H1 (cell line): ENCODE data around the gene UBTD2. TPM values are rescaled to one million over a fixed set of nuclear protein-coding genes. Genes with fewer than 3 reads are reported as not detected.

Experiments
- CTCF ChIA-PET: fragments of 300-600 bp; sonication (Branson Sonifier 250); formaldehyde crosslinking; loops from one replicate; lab custom pipeline; 2021; ENCODE audit not compliant: partially characterized antibody; lab: Charles Lee
- POLR2A ChIA-PET: fragments of 300-600 bp; sonication (Branson Sonifier 250); formaldehyde crosslinking; loops from one replicate; lab custom pipeline; 2021; ENCODE audit warnings: inconsistent platforms; ENCODE audit not compliant: partially characterized antibody; lab: Charles Lee
- DNase-seq, 2 experiments: peaks; one replicate each; pipeline versions ENCODE4 v3.0.0 to v3.0.0-alpha.2; 2010 to 2022; ENCODE audit warnings: low spot score in 2 of 2, low read depth in 1 of 2, mixed read lengths in 1 of 2
- FAIRE-seq: peaks from 2 replicates; lab custom pipeline; 2011; peaks lifted over from hg19 to GRCh38; lab: Jason Lieb, UNC
- H2AFZ ChIP-seq: 2 replicates; pipeline ENCODE4 v1.8.1; 2012; ENCODE audit warnings: low read length, inconsistent platforms
- H2AK5ac ChIP-seq: 2 replicates; pipeline ENCODE4 v1.6.1; 2013; ENCODE audit warnings: low read depth, low read length
- H2BK120ac ChIP-seq: replicated peaks from 2 replicates; pipeline ENCODE3; 2013; ENCODE audit warnings: low read depth, low read length, inconsistent platforms
- H2BK12ac ChIP-seq: 2 replicates; pipeline ENCODE4 v1.6.1; 2013; ENCODE audit warnings: low read depth, low read length
- H2BK15ac ChIP-seq: 2 replicates; pipeline ENCODE4 v1.6.1; 2013; ENCODE audit warnings: low read length
- H2BK20ac ChIP-seq: 2 replicates; pipeline ENCODE4 v1.6.1; 2013; ENCODE audit warnings: low read length
- H2BK5ac ChIP-seq: 2 replicates; pipeline ENCODE4 v1.6.1; 2013; ENCODE audit warnings: low read depth, low read length
- H3K14ac ChIP-seq: 2 replicates; pipeline ENCODE4 v1.6.1; 2013; ENCODE audit warnings: inconsistent platforms; ENCODE audit not compliant: insufficient read length
- H3K18ac ChIP-seq: 2 replicates; pipeline ENCODE4 v1.6.1; 2013; ENCODE audit warnings: low read length; ENCODE audit errors: extremely low read depth
- H3K23ac ChIP-seq: 2 replicates; pipeline ENCODE4 v1.6.1; 2013; ENCODE audit warnings: inconsistent platforms; ENCODE audit not compliant: insufficient read length
- H3K23me2 ChIP-seq: 2 replicates; pipeline ENCODE4 v1.6.1; 2013; ENCODE audit warnings: low read depth, low read length
- H3K27ac ChIP-seq: 2 replicates; pipeline ENCODE4 v1.6.1; 2011; ENCODE audit warnings: low read depth, low read length, inconsistent platforms
- H3K27me3 ChIP-seq, 4 experiments: replicated peaks in 1 of 4; 1 replicate in 1 of 4; 2 replicates in 3 of 4; pipeline versions ENCODE4 v1.6.1 to v1.8.1; 2011 to 2013; ENCODE audit warnings: low read length in 3 of 4, mild to moderate bottlenecking in 3 of 4, inconsistent platforms in 2 of 4, mixed read lengths in 2 of 4, moderate library complexity in 1 of 4; ENCODE audit not compliant: control insufficient read depth in 3 of 4, insufficient read depth in 3 of 4; ENCODE audit errors: extremely low read depth in 1 of 4
- H3K36me3 ChIP-seq, 4 experiments: 2 replicates each; pipeline versions ENCODE4 v1.6.1 to v1.8.1; 2011 to 2013; ENCODE audit warnings: mild to moderate bottlenecking in 4 of 4, low read length in 3 of 4, moderate library complexity in 2 of 4, control low read depth in 1 of 4, inconsistent platforms in 1 of 4; ENCODE audit not compliant: insufficient read depth in 4 of 4, control insufficient read depth in 2 of 4
- H3K4ac ChIP-seq: replicated peaks from 2 replicates; pipeline ENCODE3; 2013; ENCODE audit warnings: low read length, low read depth, mixed read lengths, inconsistent platforms; ENCODE audit not compliant: insufficient read length
- H3K4me1 ChIP-seq, 4 experiments: replicated peaks in 1 of 4; 1 replicate in 1 of 4; 2 replicates in 3 of 4; pipeline versions ENCODE4 v1.6.1 to v1.8.1; 2011 to 2013; ENCODE audit warnings: low read length in 3 of 4, inconsistent platforms in 2 of 4, mixed read lengths in 1 of 4; ENCODE audit not compliant: insufficient read depth in 4 of 4, control insufficient read depth in 3 of 4
- H3K4me2 ChIP-seq, 2 experiments: 2 replicates each; pipeline versions ENCODE4 v1.6.1 to v1.8.1; 2011 to 2013; ENCODE audit warnings: low read depth in 2 of 2, low read length in 2 of 2, control low read depth in 1 of 2, inconsistent platforms in 1 of 2, mild to moderate bottlenecking in 1 of 2; ENCODE audit not compliant: insufficient read depth in 1 of 2
- H3K4me3 ChIP-seq, 4 experiments: fragments of 200-600, 300-600 bp in 1 of 4; sonication (generic), shearing (Covaris generic), sonication (Bioruptor Twin) in 1 of 4; 2 replicates each; pipeline versions ENCODE4 v1.5.1 to v1.8.1; 2011 to 2016; ENCODE audit warnings: low read length in 4 of 4, low read depth in 3 of 4, control low read depth in 2 of 4, inconsistent platforms in 2 of 4, mild to moderate bottlenecking in 2 of 4, mixed read lengths in 1 of 4, moderate library complexity in 1 of 4; ENCODE audit not compliant: insufficient read depth in 2 of 4; ENCODE audit errors: extremely low read depth in 1 of 4
- H3K56ac ChIP-seq: replicated peaks from 2 replicates; pipeline ENCODE3; 2013; ENCODE audit warnings: low read depth, mild to moderate bottlenecking, mixed read lengths, low read length, inconsistent platforms; ENCODE audit not compliant: insufficient read length
- H3K79me1 ChIP-seq: 2 replicates; pipeline ENCODE4 v1.6.1; 2013; ENCODE audit warnings: low read depth, low read length, control low read depth
- H3K79me2 ChIP-seq, 2 experiments: 2 replicates each; pipeline versions ENCODE4 v1.6.1 to v1.8.1; 2012 to 2013; ENCODE audit warnings: low read length in 2 of 2, mild to moderate bottlenecking in 2 of 2, inconsistent platforms in 1 of 2; ENCODE audit not compliant: insufficient read depth in 2 of 2, control insufficient read depth in 1 of 2
- H3K9ac ChIP-seq, 4 experiments: replicated peaks in 1 of 4; 1 replicate in 1 of 4; 2 replicates in 3 of 4; pipeline versions ENCODE4 v1.6.1 to v1.8.1; 2011 to 2013; ENCODE audit warnings: low read depth in 3 of 4, low read length in 3 of 4, control low read depth in 2 of 4, mild to moderate bottlenecking in 2 of 4, moderate library complexity in 2 of 4, inconsistent platforms in 1 of 4; ENCODE audit errors: extremely low read depth in 1 of 4
- H3K9me3 ChIP-seq, 2 experiments: 2 replicates each; pipeline versions ENCODE4 v1.6.1 to v1.8.1; 2012 to 2013; ENCODE audit warnings: mild to moderate bottlenecking in 2 of 2, moderate library complexity in 2 of 2, control low read depth in 1 of 2, inconsistent platforms in 1 of 2, low read depth in 1 of 2, low read length in 1 of 2, mixed read lengths in 1 of 2; ENCODE audit not compliant: insufficient read depth in 2 of 2
- H4K20me1 ChIP-seq, 2 experiments: replicated peaks in 1 of 2; 2 replicates each; pipeline versions ENCODE3 to v1.8.1; 2011 to 2013; ENCODE audit warnings: inconsistent platforms in 2 of 2, low read length in 2 of 2, mild to moderate bottlenecking in 1 of 2; ENCODE audit not compliant: insufficient read depth in 2 of 2, control insufficient read depth in 1 of 2
- H4K5ac ChIP-seq: 2 replicates; pipeline ENCODE4 v1.6.1; 2013; ENCODE audit warnings: low read length, low read depth, mixed read lengths, inconsistent platforms; ENCODE audit not compliant: insufficient read length
- H4K8ac ChIP-seq: 2 replicates; pipeline ENCODE4 v1.8.0; 2013; ENCODE audit warnings: mild to moderate bottlenecking, moderate library complexity, low read length, inconsistent platforms; ENCODE audit not compliant: insufficient read depth; ENCODE audit errors: extremely low read depth
- H4K91ac ChIP-seq: replicated peaks from 2 replicates; pipeline ENCODE3; 2013; ENCODE audit warnings: low read length, mixed read lengths, inconsistent platforms; ENCODE audit not compliant: insufficient read length
- ATF3 ChIP-seq: IDR thresholded peaks from 2 replicates; pipeline ENCODE4 v1.6.1; 2011; ENCODE audit warnings: low read depth, mild to moderate bottlenecking, low read length; ENCODE audit not compliant: insufficient read depth
- BRCA1 ChIP-seq: IDR thresholded peaks from 2 replicates; pipeline ENCODE4 v1.6.1; 2012; ENCODE audit warnings: low read depth, low read length, improper control_type of control experiment
- CHD1 ChIP-seq: IDR thresholded peaks from 2 replicates; pipeline ENCODE4 v1.6.1; 2012; ENCODE audit warnings: low read depth, low read length, improper control_type of control experiment
- CHD2 ChIP-seq: IDR thresholded peaks from 2 replicates; pipeline ENCODE4 v1.6.1; 2012; ENCODE audit warnings: low read length, improper control_type of control experiment
- HDAC2 ChIP-seq, 2 experiments: fragments of 300-600 bp in 1 of 2; sonication (generic) in 1 of 2; IDR thresholded peaks; 2 replicates each; pipeline ENCODE4 v1.6.1; 2011 to 2012; ENCODE audit warnings: low read depth in 2 of 2, low read length in 2 of 2, mild to moderate bottlenecking in 2 of 2, moderate library complexity in 2 of 2, borderline replicate concordance in 1 of 2, inconsistent platforms in 1 of 2
- KDM1A ChIP-seq: fragments of 200-600, 300-600 bp; sonication (generic); IDR thresholded peaks from 2 replicates; pipeline ENCODE4 v1.7.1; 2016; ENCODE audit warnings: mild to moderate bottlenecking, low read length, borderline replicate concordance
- KDM4A ChIP-seq: IDR thresholded peaks from one replicate; pipeline ENCODE4 v1.7.1; 2012; ENCODE audit warnings: low read depth, mild to moderate bottlenecking, moderate library complexity, low read length, inconsistent platforms; ENCODE audit not compliant: severe bottlenecking
- PHF8 ChIP-seq: fragments of 200-600 bp; sonication (generic); conservative IDR thresholded peaks from 2 replicates; pipeline ENCODE4 v1.7.1; 2012; ENCODE audit warnings: low read depth, mild to moderate bottlenecking, inconsistent platforms, low read length, moderate library complexity
- POLR2A ChIP-seq, 2 experiments: IDR thresholded peaks; 1 replicate in 1 of 2; 2 replicates in 1 of 2; pipeline ENCODE4 v1.6.1; 2011; ENCODE audit warnings: low read depth in 2 of 2, low read length in 2 of 2, mild to moderate bottlenecking in 2 of 2; ENCODE audit errors: control extremely low read depth in 1 of 2
- RFX5 ChIP-seq: IDR thresholded peaks from 2 replicates; pipeline ENCODE4 v1.6.1; 2011; ENCODE audit warnings: low read depth, low read length, improper control_type of control experiment, borderline replicate concordance
- RNF2 ChIP-seq: fragments of 200-900, 300-1000 bp; sonication (generic); IDR thresholded peaks from 2 replicates; pipeline ENCODE4 v1.7.1; 2016; ENCODE audit warnings: borderline replicate concordance, low read depth, mild to moderate bottlenecking, antibody characterized with exemption, low read length; ENCODE audit not compliant: poor library complexity, severe bottlenecking; ENCODE audit errors: missing control alignments
- SP2 ChIP-seq: IDR thresholded peaks from 2 replicates; pipeline ENCODE4 v1.6.1; 2012; ENCODE audit warnings: mild to moderate bottlenecking, low read length, inconsistent platforms
- SP4 ChIP-seq: IDR thresholded peaks from 2 replicates; pipeline ENCODE4 v1.6.1; 2012; ENCODE audit warnings: low read length, inconsistent platforms
- TAF1 ChIP-seq: IDR thresholded peaks from 2 replicates; pipeline ENCODE4 v1.6.1; 2011; ENCODE audit warnings: mild to moderate bottlenecking, low read depth, low read length
- WGBS, 2 experiments: shearing (Covaris generic) in 1 of 2; methylation state at CpG; one replicate each; pipeline versions ENCODE4 v1.1.6 to v1.1.7; 2013 to 2015; ENCODE audit warnings: low lambda C conversion rate in 2 of 2, mixed read lengths in 2 of 2, inconsistent platforms in 1 of 2, low coverage in 1 of 2, missing lambda C conversion rate in 1 of 2; ENCODE audit not compliant: insufficient replicate concordance in 2 of 2, insufficient coverage in 1 of 2, insufficient read length in 1 of 2; ENCODE audit errors: extremely low coverage in 1 of 2, missing lambda C conversion rate in 1 of 2; 5-methylcytosine and 5-hydroxymethylcytosine counted together
- polyA plus RNA-seq, 7 experiments: library from polyadenylated mRNA; depleted of rRNA in 3 of 7; stranded (reverse) in 5 of 7; unstranded in 2 of 7; fragments of >200 nt in 5 of 7; fragments of 200-250 nt in 2 of 7; gene quantifications; 1 replicate in 5 of 7; 2 replicates in 1 of 7; 4 replicates in 1 of 7; pipeline versions ENCODE4 v1.2.1 to v1.2.3, GENCODE V29; 2011 to 2013; ENCODE audit warnings: missing spikeins in 2 of 7, mixed read lengths in 2 of 7
- total RNA-seq: library from RNA; stranded (reverse); fragmentation: NEBNext Ultra II Directional; extraction: Animal tissue kit (Norgen Biotek cat#: 25700); gene quantifications from 2 replicates; pipeline ENCODE4 v1.2.1, GENCODE V29; 2021

UBTD2 gene
- total and polyA plus RNA-seq, 2 of the 8 experiments (the other 6 are each of a cell fraction or from before 2014, with no cell fraction given), result 14.5 to 39.2 TPM

- Histone ChIP-seq H3K56ac (no peak overlapping the region), H2AK5ac (no peak overlapping the region), H2BK20ac (no peak overlapping the region), H3K4me2 (no peak overlapping the region), H3K9me3 (no peaks in the 10 kb centered on the region), H2BK12ac (no peak overlapping the region), H3K14ac (no peak overlapping the region), H3K23ac (no peak overlapping the region), H4K8ac (no peak overlapping the region), H3K36me3 (no peaks in the 10 kb centered on the region), H4K91ac (no peak overlapping the region), H3K79me2 (peaks cover 14 to 94% of the 10 kb centered on the region in 2 experiments; a peak in 3 of 4 replicates), H3K18ac (no peak overlapping the region), H3K27ac (no peak overlapping the region), H3K23me2 (no peaks in the 10 kb centered on the region), H3K9ac (no peak overlapping the region), H2BK5ac (no peak overlapping the region), H3K79me1 (peaks cover 9% of the 10 kb centered on the region), H3K27me3 (no peaks in the 10 kb centered on the region), H2AFZ (no peak overlapping the region), H4K5ac (no peak overlapping the region), H3K4me3 (no peak overlapping the region), H4K20me1 (peaks cover 16 to 21% of the 10 kb centered on the region in 2 experiments), H3K4ac (no peak overlapping the region), H2BK120ac (no peak overlapping the region), H2BK15ac (no peak overlapping the region), H3K4me1 (peaks cover 0 to 2% (median 0%) of the 10 kb centered on the region in 4 experiments; a peak in 1 of 7 replicates)
- WGBS, 2 experiments, result 83 to 100% methylated on average over 1 to 4 of the region's 4 CpGs
- no peak for FAIRE-seq
- no peak for DNase-seq
- ChIA-PET POLR2A (interaction anchor here (0.6 to 1.6 kb wide), 3 partner anchors 14 to 170 kb away, joined by 3 to 7 read pairs (median 4); partner anchors contain the start of genes STK10 and UBTD2), CTCF (interaction anchor here (0.6 to 1.2 kb wide), 5 partner anchors 12 to 567 kb away, joined by 3 to 5 read pairs (median 3); no protein-coding TSS in a partner anchor)
- TF ChIP-seq ATF3, result no peak
- TF ChIP-seq TAF1, result no peak
- no peak for TF ChIP-seq CHD1
- TF ChIP-seq KDM4A, result no peak
- TF ChIP-seq RNF2, result no peak
- TF ChIP-seq BRCA1, result no peak
- TF ChIP-seq HDAC2 (IDR thresholded peaks at IDR 0.05; ENCODE audit: borderline replicate concordance in 1 of 2, low read depth in 2 of 2, low read length in 2 of 2), result no peak
- no peak for TF ChIP-seq KDM1A
- no peak for TF ChIP-seq SP2
- no peak for TF ChIP-seq PHF8
- no peak for TF ChIP-seq CHD2
- TF ChIP-seq RFX5, result no peak
- no peak for TF ChIP-seq SP4
- TF ChIP-seq POLR2A (IDR thresholded peaks at IDR 0.05; ENCODE audit: control extremely low read depth in 1 of 2, low read depth in 2 of 2, low read length in 2 of 2), result no peak
Observed at GRCh38 chr5:172267943-172268342, 15.6 kb downstream of the UBTD2 start.
